Transverse colon (tissue), 4 donors: Measurements from ENCODE around the gene REEP6. TPM values are rescaled to one million over a fixed set of nuclear protein-coding genes. Genes with fewer than 3 reads are reported as not detected.

Experiments used
- DNase-seq: peaks from one replicate; pipeline ENCODE4 v3.0.0-alpha.2; 2019
- H3K27ac ChIP-seq, 4 donors: fragments of 200-600 bp; sonication (generic); 2 replicates each; pipeline ENCODE4 v1.5.1; 2016 to 2018; ENCODE audit warnings: inconsistent platforms in 4 of 4
- H3K27me3 ChIP-seq: fragments of 200-600 bp; sonication (generic); 2 replicates; pipeline ENCODE4 v1.5.1; 2017; ENCODE audit warnings: inconsistent platforms
- H3K36me3 ChIP-seq, 4 donors: fragments of 200-600 bp; sonication (generic); 2 replicates each; pipeline ENCODE4 v1.5.1; 2017 to 2019; ENCODE audit warnings: inconsistent platforms in 4 of 4
- H3K4me1 ChIP-seq, 4 donors: fragments of 200-600 bp; sonication (generic); 2 replicates each; pipeline ENCODE4 v1.5.1; 2017 to 2020; ENCODE audit warnings: inconsistent platforms in 4 of 4
- H3K4me3 ChIP-seq, 4 donors: fragments of 200-600 bp; sonication (generic); 1 replicate in 1 of 4; 2 replicates in 3 of 4; pipeline versions ENCODE4 v1.5.1 to v1.6.1; 2017 to 2019; ENCODE audit warnings: inconsistent platforms in 4 of 4
- H3K9me3 ChIP-seq, 2 donors: fragments of 200-600 bp; sonication (generic); 2 replicates each; pipeline ENCODE4 v1.5.1; 2017 to 2019; ENCODE audit warnings: inconsistent platforms in 2 of 2
- CTCF ChIP-seq, 5 experiments: fragments of 200-600 bp in 3 of 5; fragments of 450-650 bp in 2 of 5; sonication (generic) in 3 of 5; IDR thresholded peaks; 1 replicate in 2 of 5; 2 replicates in 3 of 5; pipeline ENCODE4 v1.5.1; 2016 to 2017; ENCODE audit warnings: antibody characterized with exemption in 5 of 5, inconsistent platforms in 3 of 5, mild to moderate bottlenecking in 2 of 5, moderate library complexity in 1 of 5
- EP300 ChIP-seq: sonication (generic); formaldehyde crosslinking; IDR thresholded peaks from one replicate; pipeline ENCODE4 v1.6.1; 2017; ENCODE audit warnings: antibody characterized with exemption, low read depth
- POLR2A ChIP-seq: fragments of 450-650 bp; IDR thresholded peaks from one replicate; pipeline ENCODE4 v1.6.1; 2016; ENCODE audit warnings: antibody characterized with exemption, mild to moderate bottlenecking, moderate library complexity
- POLR2AphosphoS5 ChIP-seq, 3 donors: sonication (generic); formaldehyde crosslinking; IDR thresholded peaks; one replicate each; pipeline ENCODE4 v1.6.1; 2016; ENCODE audit warnings: antibody characterized with exemption in 3 of 3
- whole genome bisulfite sequencing, 2 donors: methylation state at CpG; one replicate each; pipeline ENCODE4 v1.1.5; 2018; ENCODE audit warnings: low coverage in 1 of 2; 5-methylcytosine and 5-hydroxymethylcytosine counted together
- in situ Hi-C, 4 donors: fragments of 200-750 bp; cut with MboI; loops; one replicate each; pipeline versions ENCODE4 v1.15.0 to v1.15.1; 2017; ENCODE audit warnings: low sequenced_read_pairs in 3 of 4, low pct_ligation_motif_present in 1 of 4, low pct_unique_long_range_greater_than_20kb in 1 of 4
- intact Hi-C: fragments of 100-400 bp; cut with DNase I; formaldehyde crosslinking; loops from one replicate; pipeline ENCODE4 v1.15.1; 2023; ENCODE audit warnings: low total_unique reads
- total RNA-seq, 4 donors: library from RNA; depleted of rRNA; stranded (reverse); fragments of >200 nt; gene quantifications; one replicate each; pipeline ENCODE4 v1.1.0, GENCODE V29; 2016

The REEP6 gene
- total RNA-seq, 4 donors from 2014 or later, result 2.2 to 3.3 TPM; not detected in 2

GRCh38 chr19:1453525-1454364, 37.2 kb upstream of the REEP6 start:
- Histone ChIP-seq H3K4me3 (no peak overlapping the region), H3K27me3 (peaks cover 100% of the 10 kb centered on the region), H3K36me3 (no peaks in the 10 kb centered on the region), H3K4me1 (peaks cover 4 to 27% (median 20%) of the 10 kb centered on the region in 4 donors), H3K27ac (no peak overlapping the region), H3K9me3 (no peaks in the 10 kb centered on the region)
- in situ Hi-C loops, result no loop called here
- 24% methylated on average over 32 of the region's 33 CpGs; no CpG with 5 or more reads in 1 of the 2 donors for WGBS, 2 donors
- intact Hi-C loops, result no loop called here
- DNase-seq, result no peak
- TF ChIP-seq POLR2AphosphoS5 (IDR thresholded peaks at IDR 0.05) (no peak), POLR2A (no peak), EP300 (no peak), CTCF (IDR thresholded peaks at IDR 0.05) (no peak)

- Histone ChIP-seq H3K36me3 (no peaks in the 10 kb centered on the region), H3K27ac (no peak overlapping the region), H3K9me3 (no peaks in the 10 kb centered on the region), H3K4me1 (peaks cover 4 to 27% (median 20%) of the 10 kb centered on the region in 4 donors), H3K4me3 (no peak overlapping the region), H3K27me3 (peaks cover 98% of the 10 kb centered on the region)
- 7 to 10% methylated on average over 6 to 22 of the region's 22 CpGs for WGBS, 2 donors
- in situ Hi-C loops (no loop called here), intact Hi-C loops (no loop called here)
- no peak for DNase-seq
- TF ChIP-seq CTCF (IDR thresholded peaks at IDR 0.05), result no peak
- no peak for TF ChIP-seq POLR2AphosphoS5 (IDR thresholded peaks at IDR 0.05)
- no peak for TF ChIP-seq POLR2A
- TF ChIP-seq EP300, result no peak
These were observed 36.0 kb upstream of the REEP6 start for GRCh38 chr19:1455002-1455335.

- Histone ChIP-seq H3K9me3 (no peaks in the 10 kb centered on the region), H3K27ac (no peak overlapping the region), H3K27me3 (peaks cover 92% of the 10 kb centered on the region), H3K36me3 (no peaks in the 10 kb centered on the region), H3K4me3 (no peak overlapping the region), H3K4me1 (peaks cover 4 to 27% (median 20%) of the 10 kb centered on the region in 4 donors)
- DNase-seq, result peak; percentile 83
- in situ Hi-C loops, result no loop called here
- 4 to 18% methylated on average over 4 to 42 of the region's 42 CpGs for WGBS, 2 donors
- TF ChIP-seq POLR2A (no peak), POLR2AphosphoS5 (IDR thresholded peaks at IDR 0.05) (no peak), CTCF (IDR thresholded peaks at IDR 0.05) (no peak), EP300 (no peak)
- intact Hi-C loops, result no loop called here
These were observed 35.5 kb upstream of the REEP6 start for GRCh38 chr19:1455336-1456120.

- DNase-seq, result no peak
- in situ Hi-C loops (no loop called here), intact Hi-C loops (no loop called here)
- H3K9me3 ChIP-seq, result no peaks in the 10 kb centered on the region
- H3K36me3 ChIP-seq, result no peaks in the 10 kb centered on the region
- 23% methylated on average over 34 of the region's 43 CpGs; no CpG with 5 or more reads in 1 of the 2 donors for WGBS, 2 donors
- no peak overlapping the region for H3K27ac ChIP-seq
- TF ChIP-seq POLR2AphosphoS5 (IDR thresholded peaks at IDR 0.05) (no peak), CTCF (IDR thresholded peaks at IDR 0.05) (no peak), EP300 (no peak)
- H3K4me1 ChIP-seq, result peaks cover 4 to 27% (median 20%) of the 10 kb centered on the region in 4 donors
- H3K27me3 ChIP-seq, result peaks cover 84% of the 10 kb centered on the region
- H3K4me3 ChIP-seq, result no peak overlapping the region
These were observed 34.7 kb upstream of the REEP6 start for GRCh38 chr19:1456121-1456900.
